MCF 10A (cell line): ENCODE measurements around the gene KCNQ5. TPM values are rescaled to one million over a fixed set of nuclear protein-coding genes. Genes with fewer than 3 reads are reported as not detected.

Experiments used
- BruUV-seq: library from RNA; stranded (reverse); fragments of 400-500 nt; replicated peaks from 2 replicates; lab custom pipeline; 2021; lab: Mats Ljungman, UMichigan
- CTCF ChIA-PET: fragments of 300-600 bp; sonication (Branson Sonifier 250); formaldehyde crosslinking; extraction: SDS; loops from one replicate; lab custom pipeline; 2021; ENCODE audit warnings: antibody characterized with exemption, inconsistent platforms; lab: Yijun Ruan, JAX
- POLR2A ChIA-PET: fragments of 300-600, 350-650 bp; sonication (Branson Sonifier 250); formaldehyde crosslinking; extraction: SDS; loops from one replicate; lab custom pipeline; 2020; ENCODE audit warnings: antibody characterized with exemption, inconsistent platforms; lab: Yijun Ruan, JAX
- DNase-seq: peaks from one replicate; pipeline ENCODE4 v3.0.0-alpha.2; 2018; ENCODE audit not compliant: unreplicated experiment
- H3K27ac Mint-ChIP-seq: one replicate; pipeline ENCODE4 v1.8.0; 2022; ENCODE audit warnings: mild to moderate bottlenecking, low read depth, mixed read lengths; ENCODE audit not compliant: unreplicated experiment
- H3K27me3 Mint-ChIP-seq: one replicate; pipeline ENCODE4 v1.8.0; 2022; ENCODE audit warnings: mixed read lengths; ENCODE audit not compliant: insufficient read depth, unreplicated experiment
- H3K36me3 Mint-ChIP-seq: one replicate; pipeline ENCODE4 v1.8.0; 2022; ENCODE audit warnings: mild to moderate bottlenecking, moderate library complexity, mixed read lengths; ENCODE audit not compliant: insufficient read depth, unreplicated experiment
- H3K4me1 Mint-ChIP-seq: one replicate; pipeline ENCODE4 v1.8.0; 2022; ENCODE audit warnings: mixed read lengths; ENCODE audit not compliant: insufficient read depth, unreplicated experiment
- H3K4me3 Mint-ChIP-seq: one replicate; pipeline ENCODE4 v1.8.0; 2022; ENCODE audit warnings: mild to moderate bottlenecking, moderate library complexity, mixed read lengths; ENCODE audit not compliant: unreplicated experiment
- H3K9me3 Mint-ChIP-seq: one replicate; pipeline ENCODE4 v1.8.0; 2022; ENCODE audit warnings: mixed read lengths; ENCODE audit not compliant: unreplicated experiment
- CTCF ChIP-seq: fragments of 200-600 bp; IDR thresholded peaks from one replicate; pipeline ENCODE4 v1.8.0; 2022; ENCODE audit warnings: antibody characterized with exemption, mild to moderate bottlenecking; ENCODE audit not compliant: unreplicated experiment
- intact Hi-C: fragments of 100-400 bp; cut with micrococcal nuclease; formaldehyde crosslinking; loops from 2 replicates; pipeline ENCODE4 v1.14.1; 2022
- total RNA-seq: library from RNA; stranded (reverse); gene quantifications from 2 replicates; pipeline ENCODE4 v1.2.3, GENCODE V29; 2022

KCNQ5 gene
- total RNA-seq, 1 experiment from 2014 or later = 10.3 TPM

DNA sequence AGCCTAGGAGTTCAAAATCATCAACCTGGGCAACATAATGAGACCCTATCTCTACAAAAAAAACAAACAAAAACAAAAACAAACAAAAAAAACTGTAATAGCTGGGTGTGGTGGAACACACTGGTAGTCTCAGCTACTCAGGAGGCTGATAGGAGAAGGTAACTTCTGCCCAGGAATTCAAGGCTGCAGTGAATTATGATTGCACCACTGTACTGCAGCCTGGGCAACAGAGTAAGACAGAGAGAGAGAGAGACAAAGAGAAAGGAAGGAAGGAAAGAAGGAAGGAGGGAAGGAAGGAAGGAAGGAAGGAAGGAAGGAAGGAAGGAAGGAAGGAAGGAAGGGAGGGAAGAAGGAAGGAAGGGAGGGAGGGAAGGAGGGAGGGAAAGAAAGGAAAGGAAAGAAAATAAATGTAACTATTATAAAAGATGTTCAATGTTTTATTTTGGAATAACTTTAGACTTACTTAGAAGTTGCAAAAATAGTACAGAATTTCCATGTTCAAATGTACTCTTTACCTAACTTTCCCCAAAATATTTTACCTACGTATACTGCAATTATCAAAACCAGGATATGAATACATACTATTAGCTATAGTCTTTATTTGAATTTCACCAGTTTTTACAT lies 428.2 kb downstream of the KCNQ5 start:
- H3K4me3 Mint-ChIP-seq = no peak overlapping the region
- no peak overlapping the region for H3K27ac Mint-ChIP-seq
- H3K4me1 Mint-ChIP-seq = peaks cover 6% of the 10 kb centered on the region
- TF ChIP-seq CTCF = no peak
- BruUV-seq = no TSS peak
- no peaks in the 10 kb centered on the region for H3K9me3 Mint-ChIP-seq
- POLR2A ChIA-PET = no interaction called here
- H3K36me3 Mint-ChIP-seq = no peaks in the 10 kb centered on the region
- intact Hi-C loops = no loop called here
- DNase-seq = no peak
- CTCF ChIA-PET = interaction anchor here (0.7 kb wide), 1 partner anchor 13 kb away, joined by 3 read pairs; no protein-coding TSS in a partner anchor
- H3K27me3 Mint-ChIP-seq = no peaks in the 10 kb centered on the region

DNA sequence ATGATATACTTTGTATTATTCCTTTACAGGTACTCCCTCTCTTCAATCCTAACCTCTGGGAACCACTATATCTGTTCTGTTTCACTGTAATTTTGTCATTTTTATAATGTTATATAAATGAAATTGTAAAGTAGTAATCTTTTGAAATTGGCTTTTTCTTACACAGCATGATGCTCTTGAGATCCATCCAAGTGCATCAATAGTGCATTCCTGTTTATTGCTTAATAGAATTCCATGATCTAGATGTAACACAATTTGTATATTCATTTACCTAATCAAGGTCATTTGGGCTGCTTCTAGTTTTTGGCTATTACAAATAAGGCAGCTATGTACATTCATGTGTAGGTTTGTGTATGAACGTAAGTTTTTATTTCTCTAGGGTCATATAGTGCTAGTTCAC lies 428.8 kb downstream of the KCNQ5 start:
- no peaks in the 10 kb centered on the region for H3K36me3 Mint-ChIP-seq
- H3K4me1 Mint-ChIP-seq = peaks cover 6% of the 10 kb centered on the region
- BruUV-seq = no TSS peak
- no peak overlapping the region for H3K4me3 Mint-ChIP-seq
- ChIA-PET CTCF (no interaction called here), POLR2A (no interaction called here)
- intact Hi-C loops = no loop called here
- no peak overlapping the region for H3K27ac Mint-ChIP-seq
- DNase-seq = no peak
- H3K27me3 Mint-ChIP-seq = no peaks in the 10 kb centered on the region
- no peak for TF ChIP-seq CTCF
- H3K9me3 Mint-ChIP-seq = no peaks in the 10 kb centered on the region

GRCh38 chr6:73051147-73051546 lies 429.3 kb downstream of the KCNQ5 start:
- H3K27ac Mint-ChIP-seq = no peak overlapping the region
- intact Hi-C loops = no loop called here
- peaks cover 6% of the 10 kb centered on the region for H3K4me1 Mint-ChIP-seq
- BruUV-seq = no TSS peak
- H3K27me3 Mint-ChIP-seq = no peaks in the 10 kb centered on the region
- no peak for DNase-seq
- TF ChIP-seq CTCF = no peak
- ChIA-PET POLR2A (no interaction called here), CTCF (interaction anchor here (1.6 kb wide), 1 partner anchor 16 kb away, joined by 4 read pairs; no protein-coding TSS in a partner anchor)
- no peaks in the 10 kb centered on the region for H3K36me3 Mint-ChIP-seq
- no peaks in the 10 kb centered on the region for H3K9me3 Mint-ChIP-seq
- no peak overlapping the region for H3K4me3 Mint-ChIP-seq

DNA sequence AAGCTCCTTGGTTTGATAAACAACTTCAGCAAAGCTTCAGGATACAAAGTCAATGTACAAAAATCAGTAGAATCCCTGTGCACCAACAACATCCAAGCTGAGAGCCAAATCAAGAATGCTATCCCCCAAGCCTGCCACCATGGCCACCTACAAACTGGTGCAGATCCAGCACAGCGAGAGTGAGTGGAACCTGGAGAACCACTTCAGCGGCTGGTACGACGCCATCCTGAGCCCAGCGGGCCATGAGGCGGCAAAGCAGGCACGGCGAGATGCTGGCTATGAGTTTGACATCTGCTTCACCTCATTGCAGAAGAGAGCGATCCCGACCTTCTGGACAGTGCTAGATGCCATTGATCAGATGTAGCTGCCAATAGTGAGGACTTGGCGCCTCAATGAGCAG lies 433.1 kb downstream of the KCNQ5 start:
- TF ChIP-seq CTCF = no peak
- no peaks in the 10 kb centered on the region for H3K9me3 Mint-ChIP-seq
- ChIA-PET POLR2A (no interaction called here), CTCF (no interaction called here)
- no peak for DNase-seq
- peaks cover 3% of the 10 kb centered on the region for H3K4me1 Mint-ChIP-seq
- H3K27me3 Mint-ChIP-seq = no peaks in the 10 kb centered on the region
- no peak overlapping the region for H3K4me3 Mint-ChIP-seq
- no TSS peak for BruUV-seq
- intact Hi-C loops = no loop called here
- H3K36me3 Mint-ChIP-seq = no peaks in the 10 kb centered on the region
- H3K27ac Mint-ChIP-seq = no peak overlapping the region
